Astrocyte of the cerebellum (primary cell): Measurements from ENCODE around the gene ZNF385C.
"Not testable (repeated sequence)": the region's sequence is repeated elsewhere in the genome, so short reads cannot be mapped to it uniquely, and the experiment has no call there.

Experiments
- DNase-seq: peaks from one replicate; pipeline ENCODE4 v3.0.0-alpha.2; 2011; ENCODE audit warnings: low read depth
- H3K4me3 ChIP-seq: 2 replicates; pipeline ENCODE4 v1.5.1; 2011; ENCODE audit warnings: mild to moderate bottlenecking, low read depth, low read length, moderate library complexity
- CTCF ChIP-seq: IDR thresholded peaks from 2 replicates; pipeline ENCODE4 v1.5.1; 2012; ENCODE audit warnings: low read length, low read depth, moderate library complexity, mild to moderate bottlenecking; ENCODE audit errors: missing control alignments
- in situ Hi-C: cut with HindIII; loops from 2 replicates; pipeline ENCODE4 v1.10.0; 2017; ENCODE audit warnings: low sequenced_read_pairs

The ZNF385C gene

GRCh38 chr17:42097691-42098631, at the start of gene ZNF385C:
TSS of gene ZNF385C (minus strand) at chr17:42098473. CDS start at chr17:42063056, 35,417 bp downstream.
- TF ChIP-seq CTCF = no peak
- H3K4me3 ChIP-seq = no peak within 1 kb of the TSS
- in situ Hi-C loops = no loop called here
- DNase-seq = no peak

GRCh38 chr17:42146911-42147607, 48.8 kb upstream of the ZNF385C start:
- H3K4me3 ChIP-seq = no peak overlapping the region
- no peak for TF ChIP-seq CTCF
- in situ Hi-C loops = no loop called here
- no peak for DNase-seq

GRCh38 chr17:42143138-42143537, 44.9 kb upstream of the ZNF385C start:
- DNase-seq, H3K4me3 ChIP-seq, in situ Hi-C loops: not testable (repeated sequence)

- no peak for DNase-seq
- no peak overlapping the region for H3K4me3 ChIP-seq
- no peak for TF ChIP-seq CTCF
- in situ Hi-C loops = no loop called here
Measured at GRCh38 chr17:42142371-42142896, 44.2 kb upstream of the ZNF385C start.

- DNase-seq = no peak
- no peak for TF ChIP-seq CTCF
- in situ Hi-C loops = no loop called here
- H3K4me3 ChIP-seq = no peak overlapping the region
Measured at GRCh38 chr17:42141382-42141781, 43.1 kb upstream of the ZNF385C start.

GRCh38 chr17:42140690-42141089, 42.4 kb upstream of the ZNF385C start:
- DNase-seq, in situ Hi-C loops, H3K4me3 ChIP-seq: not testable (repeated sequence)

GRCh38 chr17:42138749-42139492, 40.6 kb upstream of the ZNF385C start:
- DNase-seq = no peak
- in situ Hi-C loops = no loop called here
- H3K4me3 ChIP-seq = no peak overlapping the region
- no peak for TF ChIP-seq CTCF
